HepG2 (cell line): ENCODE measurements around the gene MUSK. TPM values are rescaled to one million over a fixed set of nuclear protein-coding genes. Genes with fewer than 3 reads are reported as not detected.

Source experiments
- ATAC-seq: fragments of 200-7000 bp; cut with Tn5 transposase; 3 replicates; pipeline ENCODE4 v1.9.1; 2020; ENCODE audit warnings: mild to moderate bottlenecking, moderate library complexity
- BruUV-seq: library from RNA; stranded (reverse); fragments of 400-500 nt; replicated peaks from 2 replicates; lab custom pipeline; 2021; lab: Mats Ljungman, UMichigan
- CTCF ChIA-PET: fragments of 300-600 bp; formaldehyde crosslinking; extraction: SDS; loops from one replicate; lab custom pipeline; 2021; ENCODE audit warnings: low total read pairs, inconsistent platforms, low intra/inter-chr PET ratio; lab: Yijun Ruan, JAX
- POLR2A ChIA-PET: fragments of 350-600 bp; sonication (Branson Sonifier 250); formaldehyde crosslinking; loops from one replicate; lab custom pipeline; 2020; ENCODE audit warnings: antibody characterized with exemption, inconsistent platforms; lab: Yijun Ruan, JAX
- DNase-seq: peaks from one replicate; pipeline ENCODE4 v3.0.0-alpha.2; 2015; ENCODE audit warnings: low spot score
- FAIRE-seq: peaks from 3 replicates; lab custom pipeline; 2011; peaks lifted over from hg19 to GRCh38; lab: Jason Lieb, UNC
- H2AFZ ChIP-seq: one replicate; pipeline ENCODE4 v1.6.1; 2011; ENCODE audit warnings: low read length, inconsistent platforms
- H3K27ac ChIP-seq: fragments of 300-600 bp; 3 replicates; pipeline ENCODE4 v1.8.0; 2011; ENCODE audit warnings: mixed run types, mild to moderate bottlenecking, mixed read lengths, low read length, inconsistent platforms; ENCODE audit not compliant: insufficient read depth; ENCODE audit errors: extremely low read length
- H3K27me3 ChIP-seq, 2 experiments: fragments of 200-600 bp in 1 of 2; 2 replicates in 1 of 2; 3 replicates in 1 of 2; pipeline versions ENCODE4 v1.6.0 to v1.8.0; 2011; ENCODE audit warnings: low read length in 2 of 2, mild to moderate bottlenecking in 2 of 2, moderate library complexity in 2 of 2, inconsistent platforms in 1 of 2; ENCODE audit not compliant: insufficient read depth in 2 of 2, control insufficient read depth in 1 of 2
- H3K36me3 ChIP-seq, 2 experiments: fragments of 200-600 bp in 1 of 2; replicated peaks in 1 of 2; 2 replicates in 1 of 2; 3 replicates in 1 of 2; pipeline versions ENCODE4 v1.5.1 to v1.8.0; 2011; ENCODE audit warnings: low read length in 2 of 2, inconsistent platforms in 1 of 2; ENCODE audit not compliant: insufficient read depth in 2 of 2, control insufficient read depth in 1 of 2
- H3K4me1 ChIP-seq: 2 replicates; pipeline ENCODE4 v1.5.1; 2012; ENCODE audit warnings: low read length, inconsistent platforms; ENCODE audit not compliant: insufficient read depth
- H3K4me2 ChIP-seq: 2 replicates; pipeline ENCODE4 v1.6.0; 2011; ENCODE audit warnings: low read depth, low read length, inconsistent platforms
- H3K4me3 ChIP-seq, 3 experiments: fragments of 200-600 bp in 1 of 3; sonication (generic), shearing (Covaris generic) in 1 of 3; replicated peaks in 1 of 3; 2 replicates each; pipeline ENCODE4 v1.5.1; 2011 to 2016; ENCODE audit warnings: low read length in 3 of 3, inconsistent platforms in 2 of 3, low read depth in 2 of 3, mild to moderate bottlenecking in 2 of 3, control low read depth in 1 of 3, mixed read lengths in 1 of 3; ENCODE audit not compliant: insufficient read depth in 1 of 3
- H3K79me2 ChIP-seq: one replicate; pipeline ENCODE4 v1.6.1; 2011; ENCODE audit warnings: low read length, inconsistent platforms; ENCODE audit not compliant: insufficient read depth
- H3K9ac ChIP-seq: 2 replicates; pipeline ENCODE4 v1.6.0; 2011; ENCODE audit warnings: mild to moderate bottlenecking, low read depth, low read length, inconsistent platforms; ENCODE audit not compliant: insufficient read depth
- H3K9me3 ChIP-seq: 2 replicates; pipeline ENCODE4 v1.5.1; 2012; ENCODE audit warnings: mild to moderate bottlenecking, low read length
- H4K20me1 ChIP-seq: 2 replicates; pipeline ENCODE4 v1.6.0; 2011; ENCODE audit warnings: inconsistent platforms, mild to moderate bottlenecking, low read length, moderate library complexity; ENCODE audit not compliant: insufficient read depth
- AFF4 ChIP-seq: sonication (generic); formaldehyde crosslinking; IDR thresholded peaks from 2 replicates; pipeline ENCODE4 v1.4.0; 2020; ENCODE audit warnings: missing genetic modification reagents
- BHLHE40 ChIP-seq: IDR thresholded peaks from 2 replicates; pipeline ENCODE4 v1.6.1; 2011; ENCODE audit warnings: low read length, improper control_type of control experiment
- KLF15 ChIP-seq: sonication (generic); formaldehyde crosslinking; IDR thresholded peaks from 2 replicates; pipeline ENCODE4 v1.8.1; 2023; ENCODE audit warnings: borderline replicate concordance, mild to moderate bottlenecking, inconsistent platforms, missing genetic modification reagents, mixed read lengths
- LCORL ChIP-seq, 2 experiments: fragments of 450-650 bp in 1 of 2; sonication (generic) in 1 of 2; formaldehyde crosslinking in 1 of 2; IDR thresholded peaks; 2 replicates each; pipeline versions ENCODE4 v1.5.0 to v1.6.1; 2017 to 2020; ENCODE audit warnings: antibody characterized with exemption in 1 of 2, missing genetic modification reagents in 1 of 2
- MEIS1 ChIP-seq: sonication (generic); formaldehyde crosslinking; IDR thresholded peaks from 2 replicates; pipeline ENCODE4 v1.9.0; 2021; ENCODE audit warnings: mild to moderate bottlenecking, missing genetic modification reagents, moderate library complexity, borderline replicate concordance
- MIER3 ChIP-seq: IDR thresholded peaks from 2 replicates; pipeline ENCODE4 v1.6.1; 2016; ENCODE audit warnings: missing compliant biosample characterization, borderline replicate concordance
- NR2F1 ChIP-seq, 2 experiments: fragments of 450-650 bp in 1 of 2; formaldehyde crosslinking in 1 of 2; IDR thresholded peaks; 2 replicates each; pipeline versions ENCODE4 v1.5.0 to v1.6.1; 2016 to 2020; ENCODE audit warnings: mild to moderate bottlenecking in 1 of 2, missing compliant biosample characterization in 1 of 2, missing genetic modification reagents in 1 of 2, moderate library complexity in 1 of 2
- POGK ChIP-seq: sonication (generic); formaldehyde crosslinking; conservative IDR thresholded peaks from 2 replicates; pipeline ENCODE4 v1.8.0; 2022; ENCODE audit warnings: mild to moderate bottlenecking, moderate library complexity, missing genetic modification reagents
- TBX3 ChIP-seq: fragments of 450-650 bp; IDR thresholded peaks from 2 replicates; pipeline ENCODE4 v1.6.1; 2017; ENCODE audit warnings: antibody characterized with exemption, mild to moderate bottlenecking, inconsistent platforms, borderline replicate concordance
- ZBTB34 ChIP-seq: sonication (generic); formaldehyde crosslinking; IDR thresholded peaks from 2 replicates; pipeline ENCODE4 v1.8.0; 2022; ENCODE audit warnings: mild to moderate bottlenecking, missing genetic modification reagents
- ZNF205 ChIP-seq: IDR thresholded peaks from 2 replicates; pipeline ENCODE4 v1.6.1; 2018; ENCODE audit warnings: missing biosample characterization, missing genetic modification reagents
- ZNF282 ChIP-seq: fragments of 450-650 bp; IDR thresholded peaks from 2 replicates; pipeline ENCODE4 v1.6.1; 2018; ENCODE audit not compliant: partially characterized antibody
- WGBS: methylation state at CpG from one replicate; pipeline ENCODE4 v1.1.6; 2017; ENCODE audit warnings: low lambda C conversion rate; 5-methylcytosine and 5-hydroxymethylcytosine counted together
- in situ Hi-C: cut with HindIII; loops from 2 replicates; pipeline ENCODE4 v1.10.0; 2017; ENCODE audit warnings: low pct_unique_long_range_greater_than_20kb; ENCODE audit not compliant: extremely low pct_ligation_motif_present
- intact Hi-C: fragments of 100-400 bp; cut with micrococcal nuclease; formaldehyde crosslinking; loops from one replicate; pipeline ENCODE4 v1.10.0; 2022; ENCODE audit not compliant: unreplicated experiment
- polyA plus RNA-seq, 8 experiments: library from polyadenylated mRNA; depleted of rRNA in 3 of 8; stranded (reverse) in 7 of 8; unstranded in 1 of 8; fragments of >200 nt; fragmentation: Illumina TruSeq in 4 of 8; extraction: Trizol in 4 of 8; gene quantifications; 2 replicates each; pipeline versions ENCODE4 v1.2.1 to v1.2.3, GENCODE V29; 2011 to 2016; ENCODE audit warnings: low read depth in 4 of 8, missing spikeins in 1 of 8, mixed read lengths in 1 of 8; ENCODE audit not compliant: insufficient read depth in 1 of 8
- total RNA-seq, 5 experiments: library from RNA; depleted of rRNA; stranded (reverse); fragments of >200 nt; fragmentation: Illumina TruSeq; extraction: Trizol; gene quantifications; 2 replicates each; pipeline ENCODE4 v1.2.3, GENCODE V29; 2016; ENCODE audit warnings: low read depth in 1 of 5

The MUSK gene
- total and polyA plus RNA-seq, 2 of the 13 experiments (the other 11 are each of a cell fraction or from before 2014, with no cell fraction given), result not detected

GRCh38 chr9:110659891-110660541 is 8.6 kb upstream of the MUSK start (continued):
- TF ChIP-seq ZBTB34 (no peak), AFF4 (CRISPR knock-in tag) (no peak)

GRCh38 chr9:110669433-110669832 is 842 bp downstream of the MUSK start:
- WGBS, result 23% methylated on average over 5 of the region's 5 CpGs

More at GRCh38 chr9:110669433-110669832, 842 bp downstream of the MUSK start:
- Histone ChIP-seq H3K4me1 (no peaks in the 10 kb centered on the region), H3K27me3 (no peaks in the 10 kb centered on the region), H2AFZ (no peak overlapping the region), H3K36me3 (no peaks in the 10 kb centered on the region), H4K20me1 (no peaks in the 10 kb centered on the region), H3K9me3 (no peaks in the 10 kb centered on the region), H3K4me3 (no peak overlapping the region), H3K9ac (no peak overlapping the region), H3K4me2 (no peak overlapping the region), H3K79me2 (no peaks in the 10 kb centered on the region), H3K27ac (no peak overlapping the region)
- ChIA-PET CTCF (no interaction called here), POLR2A (no interaction called here)
- no peak for TF ChIP-seq MIER3
- no peak for TF ChIP-seq TBX3
- no peak for TF ChIP-seq BHLHE40
- TF ChIP-seq LCORL (IDR thresholded peaks at IDR 0.05), result no peak
- no peak for TF ChIP-seq LCORL (CRISPR knock-in tag; IDR thresholded peaks at IDR 0.05)
- TF ChIP-seq ZNF205 (CRISPR knock-in tag), result no peak
- TF ChIP-seq NR2F1 (CRISPR knock-in tag; IDR thresholded peaks at IDR 0.05), result no peak
- TF ChIP-seq ZNF282, result no peak
- TF ChIP-seq KLF15 (CRISPR knock-in tag), result no peak
- no peak for TF ChIP-seq MEIS1
- no peak for TF ChIP-seq POGK (CRISPR knock-in tag)
- in situ Hi-C loops (no loop called here), intact Hi-C loops (no loop called here)
- FAIRE-seq (no peak), ATAC-seq (no peak), DNase-seq (no peak)
- no TSS peak for BruUV-seq
